Measurements from ENCODE around the gene CNTNAP2.
A peak's percentile ranks its signal among the peaks of the same experiment; 100 is the strongest.

CNTNAP2 gene

DNA sequence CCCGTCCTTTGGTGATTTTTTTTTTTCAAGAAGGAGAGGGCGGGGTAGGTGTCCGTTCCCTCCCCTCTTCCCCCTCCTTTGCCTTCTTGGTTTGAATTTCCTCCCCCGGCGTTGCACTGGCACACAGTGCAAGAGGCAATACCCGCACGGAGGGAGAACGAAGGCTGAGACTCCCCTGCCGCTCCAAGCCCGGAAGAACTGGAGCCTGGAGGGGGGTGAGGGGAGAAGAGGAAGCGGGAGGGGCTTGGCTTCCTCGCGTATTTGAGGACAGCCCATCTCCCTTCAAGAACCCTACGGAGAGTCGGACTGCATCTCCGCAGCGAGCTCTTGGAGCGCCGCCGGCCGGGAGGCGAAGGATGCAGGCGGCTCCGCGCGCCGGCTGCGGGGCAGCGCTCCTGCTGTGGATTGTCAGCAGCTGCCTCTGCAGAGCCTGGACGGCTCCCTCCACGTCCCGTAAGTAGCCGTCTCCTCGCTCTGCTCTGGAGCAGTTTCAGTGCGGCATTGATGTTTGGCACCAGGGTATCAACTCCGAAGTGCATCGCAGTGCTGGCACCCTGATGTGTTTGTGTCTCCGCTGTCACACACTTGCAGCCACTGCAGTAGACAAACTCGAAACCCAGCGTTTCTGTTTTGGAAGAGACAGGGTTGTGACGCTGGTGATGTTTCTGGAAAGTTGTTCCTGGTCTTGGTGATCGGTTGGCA, at the start of gene CNTNAP2:
CNTNAP2 (plus strand) TSS at position 281 of the 702 bp plus-strand sequence; CDS start at position 357, 76 bp downstream.
- in situ Hi-C loops (cut with HindIII; ENCODE audit: low sequenced_read_pairs) = no loop called here
- H3K4me3 ChIP-seq (ENCODE audit: low read depth, low read length) = peak within 1 kb of the TSS; percentile 40
- TF ChIP-seq, protein P1, sequence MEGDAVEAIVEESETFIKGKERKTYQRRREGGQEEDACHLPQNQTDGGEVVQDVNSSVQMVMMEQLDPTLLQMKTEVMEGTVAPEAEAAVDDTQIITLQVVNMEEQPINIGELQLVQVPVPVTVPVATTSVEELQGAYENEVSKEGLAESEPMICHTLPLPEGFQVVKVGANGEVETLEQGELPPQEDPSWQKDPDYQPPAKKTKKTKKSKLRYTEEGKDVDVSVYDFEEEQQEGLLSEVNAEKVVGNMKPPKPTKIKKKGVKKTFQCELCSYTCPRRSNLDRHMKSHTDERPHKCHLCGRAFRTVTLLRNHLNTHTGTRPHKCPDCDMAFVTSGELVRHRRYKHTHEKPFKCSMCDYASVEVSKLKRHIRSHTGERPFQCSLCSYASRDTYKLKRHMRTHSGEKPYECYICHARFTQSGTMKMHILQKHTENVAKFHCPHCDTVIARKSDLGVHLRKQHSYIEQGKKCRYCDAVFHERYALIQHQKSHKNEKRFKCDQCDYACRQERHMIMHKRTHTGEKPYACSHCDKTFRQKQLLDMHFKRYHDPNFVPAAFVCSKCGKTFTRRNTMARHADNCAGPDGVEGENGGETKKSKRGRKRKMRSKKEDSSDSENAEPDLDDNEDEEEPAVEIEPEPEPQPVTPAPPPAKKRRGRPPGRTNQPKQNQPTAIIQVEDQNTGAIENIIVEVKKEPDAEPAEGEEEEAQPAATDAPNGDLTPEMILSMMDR (IDR thresholded peaks at IDR 0.05; ENCODE audit: low read depth, low read length) = no peak
- DNase-seq (ENCODE audit: low read depth, low spot score) = peak; percentile 31

DNA sequence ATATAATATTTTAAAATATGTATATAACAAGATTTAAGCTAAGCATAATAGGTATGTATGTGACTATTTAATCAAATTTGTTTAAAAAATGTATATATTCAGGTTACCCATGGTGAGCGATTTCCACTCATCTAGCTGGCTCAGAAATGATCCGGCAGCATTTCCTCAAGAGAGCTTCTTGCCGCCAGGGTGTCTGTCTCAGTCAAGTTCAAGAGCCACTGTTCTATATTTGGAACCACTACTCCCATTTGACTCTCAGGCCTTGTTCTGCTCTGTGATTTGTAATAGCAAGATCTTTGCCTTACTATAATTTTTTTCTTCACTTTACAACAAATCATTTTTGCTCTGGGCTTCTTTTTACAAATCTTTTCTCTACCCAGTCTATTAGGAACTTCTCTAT, 48.7 kb upstream of the CNTNAP2 start:
- no peak overlapping the region for H3K4me3 ChIP-seq (ENCODE audit: low read depth, low read length)
- TF ChIP-seq, protein P1 (IDR thresholded peaks at IDR 0.05; ENCODE audit: low read depth, low read length) = no peak
- in situ Hi-C loops (cut with HindIII; ENCODE audit: low sequenced_read_pairs) = no loop called here
- DNase-seq (ENCODE audit: low read depth, low spot score) = no peak

DNA sequence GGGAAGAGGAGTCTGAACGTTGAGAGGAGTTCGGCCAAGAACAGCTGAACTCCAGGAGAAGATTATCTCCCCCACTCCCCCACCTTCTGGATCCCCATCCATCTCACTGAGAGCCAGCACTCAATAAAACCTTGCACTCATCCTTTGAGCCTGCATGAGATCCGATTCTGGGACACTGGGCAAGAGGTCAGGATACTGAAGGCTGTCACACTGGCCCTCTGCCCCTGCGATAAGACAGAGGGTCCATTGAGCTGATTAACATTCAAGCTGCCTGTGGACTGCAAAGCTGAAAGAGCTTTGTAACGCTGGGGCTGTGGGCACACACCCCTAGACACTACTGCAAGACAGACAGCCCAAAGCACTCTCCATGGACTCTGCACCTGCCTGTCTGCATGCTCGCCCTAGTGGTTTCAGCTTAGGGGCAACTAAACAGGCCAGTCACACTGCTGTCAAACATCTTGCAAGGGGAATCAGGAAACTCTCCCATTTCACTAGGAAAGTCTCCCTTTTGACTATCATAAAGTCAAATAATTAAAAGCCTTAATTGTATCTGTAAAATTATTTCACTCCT, 42.3 kb upstream of the CNTNAP2 start:
- H3K4me3 ChIP-seq (ENCODE audit: low read depth, low read length) = no peak overlapping the region
- TF ChIP-seq, protein P1 (IDR thresholded peaks at IDR 0.05; ENCODE audit: low read depth, low read length) = no peak
- in situ Hi-C loops (cut with HindIII; ENCODE audit: low sequenced_read_pairs) = no loop called here
- no peak for DNase-seq (ENCODE audit: low read depth, low spot score)

DNA sequence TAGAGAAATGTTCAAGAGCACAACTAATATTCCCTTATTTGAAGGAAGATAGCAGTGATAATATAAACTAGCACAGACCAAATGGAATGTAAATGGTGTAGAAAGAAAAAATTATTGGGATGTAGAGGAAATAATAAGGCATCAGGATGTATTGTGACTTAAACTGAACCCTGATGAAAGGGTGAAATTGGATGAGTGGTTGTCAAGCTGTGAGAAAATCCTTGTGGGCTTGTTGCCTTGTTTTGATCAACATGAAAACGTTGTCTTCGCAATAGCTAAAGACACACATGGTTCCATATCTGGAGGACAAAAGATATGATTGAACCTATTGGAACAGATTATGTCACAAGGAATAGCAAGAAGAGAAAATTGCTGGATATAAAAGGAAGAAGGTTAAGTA, 40.3 kb upstream of the CNTNAP2 start:
- TF ChIP-seq, protein P1 (IDR thresholded peaks at IDR 0.05; ENCODE audit: low read depth, low read length) = no peak
- no peak for DNase-seq (ENCODE audit: low read depth, low spot score)
- in situ Hi-C loops (cut with HindIII; ENCODE audit: low sequenced_read_pairs) = no loop called here
- H3K4me3 ChIP-seq (ENCODE audit: low read depth, low read length) = no peak overlapping the region

DNA sequence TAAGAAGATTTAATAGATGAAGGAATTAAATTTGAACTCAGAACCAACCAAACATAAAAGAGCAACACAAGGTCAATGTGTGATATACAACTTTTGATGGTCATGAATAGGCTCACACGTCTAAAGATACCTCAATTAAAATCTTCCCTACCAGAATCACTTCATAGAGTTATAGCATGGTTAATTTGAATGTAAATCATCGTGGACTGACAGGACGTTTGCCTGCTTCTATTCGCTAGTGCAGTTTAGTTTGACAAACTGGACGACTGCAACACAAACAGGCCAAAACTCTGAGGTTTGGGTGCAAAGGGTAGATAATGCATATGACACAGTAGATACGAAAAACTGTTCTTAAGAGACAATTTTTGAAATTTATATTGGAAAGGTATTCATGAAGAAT, 32.5 kb upstream of the CNTNAP2 start:
- TF ChIP-seq, protein P1 (IDR thresholded peaks at IDR 0.05; ENCODE audit: low read depth, low read length) = no peak
- in situ Hi-C loops (cut with HindIII; ENCODE audit: low sequenced_read_pairs) = no loop called here
- no peak for DNase-seq (ENCODE audit: low read depth, low spot score)
- H3K4me3 ChIP-seq (ENCODE audit: low read depth, low read length) = no peak overlapping the region

DNA sequence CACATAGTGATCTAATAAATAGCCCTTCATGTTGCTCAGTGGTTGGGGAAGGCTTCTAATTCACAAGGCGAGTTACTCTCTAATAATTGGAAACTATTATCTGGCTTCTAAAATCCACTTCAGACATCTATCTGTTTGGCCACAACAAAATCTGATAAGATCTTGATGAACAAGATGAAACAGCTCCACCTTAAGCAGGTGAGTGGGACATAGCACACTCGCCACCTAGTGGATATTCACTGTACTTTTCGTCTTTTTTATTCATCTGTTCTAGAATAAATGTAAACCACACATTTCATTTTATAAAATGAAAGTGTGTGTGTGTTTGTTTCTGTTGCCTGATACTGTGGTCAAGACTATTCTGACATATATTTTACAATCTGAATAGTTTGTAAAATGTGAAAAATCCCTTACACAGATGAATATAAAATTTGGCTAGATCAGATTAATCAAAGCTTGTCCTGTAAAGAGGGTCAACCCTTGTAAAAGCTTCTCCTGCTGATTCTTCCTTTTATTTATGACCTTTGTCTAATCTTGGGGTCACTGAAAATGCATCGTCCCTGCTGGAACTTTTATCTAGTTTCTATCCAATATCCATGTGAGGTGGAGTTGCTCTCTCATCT, 26.5 kb upstream of the CNTNAP2 start:
- TF ChIP-seq, protein P1 (IDR thresholded peaks at IDR 0.05; ENCODE audit: low read depth, low read length) = peak; percentile 45
- in situ Hi-C loops (cut with HindIII; ENCODE audit: low sequenced_read_pairs) = no loop called here
- DNase-seq (ENCODE audit: low read depth, low spot score) = peak; percentile 23
- no peak overlapping the region for H3K4me3 ChIP-seq (ENCODE audit: low read depth, low read length)

Data from astrocyte of the spinal cord (primary cell).